PC-3 (cell line): ENCODE measurements around the gene SELPLG.

Experiments used
- EZH2 ChIP-seq: fragments of 300-600 bp; sonication (generic); IDR thresholded peaks from one replicate; pipeline ENCODE4 v1.6.1; 2017; ENCODE audit warnings: antibody characterized with exemption, mild to moderate bottlenecking, low read length; ENCODE audit not compliant: unreplicated experiment
- TF ChIP-seq, protein P1 (sequence below): fragments of 300-600 bp; sonication (generic); conservative IDR thresholded peaks from 2 replicates; pipeline ENCODE4 v1.5.1; 2017; ENCODE audit warnings: antibody characterized with exemption, low read depth, mild to moderate bottlenecking, low read length

DNA sequence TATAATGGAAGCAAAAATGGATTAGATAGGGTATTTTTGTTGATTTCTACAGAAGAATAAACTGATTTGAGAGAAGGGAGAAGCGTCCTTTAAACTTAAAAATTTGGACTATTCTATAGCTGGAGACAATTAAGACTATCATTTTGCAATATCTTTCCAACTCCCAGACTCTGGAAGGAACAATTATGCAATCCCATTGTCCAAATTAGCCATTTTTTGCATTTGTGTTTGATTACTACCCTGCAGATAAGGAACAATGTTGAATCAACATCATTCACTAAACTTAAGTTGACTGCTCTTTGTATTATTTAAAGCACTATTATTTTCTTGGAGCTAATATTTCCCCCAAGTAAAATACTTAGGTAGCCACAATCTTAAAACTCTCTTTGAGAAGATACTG, 34.8 kb upstream of the SELPLG start:
- TF ChIP-seq, protein P1, sequence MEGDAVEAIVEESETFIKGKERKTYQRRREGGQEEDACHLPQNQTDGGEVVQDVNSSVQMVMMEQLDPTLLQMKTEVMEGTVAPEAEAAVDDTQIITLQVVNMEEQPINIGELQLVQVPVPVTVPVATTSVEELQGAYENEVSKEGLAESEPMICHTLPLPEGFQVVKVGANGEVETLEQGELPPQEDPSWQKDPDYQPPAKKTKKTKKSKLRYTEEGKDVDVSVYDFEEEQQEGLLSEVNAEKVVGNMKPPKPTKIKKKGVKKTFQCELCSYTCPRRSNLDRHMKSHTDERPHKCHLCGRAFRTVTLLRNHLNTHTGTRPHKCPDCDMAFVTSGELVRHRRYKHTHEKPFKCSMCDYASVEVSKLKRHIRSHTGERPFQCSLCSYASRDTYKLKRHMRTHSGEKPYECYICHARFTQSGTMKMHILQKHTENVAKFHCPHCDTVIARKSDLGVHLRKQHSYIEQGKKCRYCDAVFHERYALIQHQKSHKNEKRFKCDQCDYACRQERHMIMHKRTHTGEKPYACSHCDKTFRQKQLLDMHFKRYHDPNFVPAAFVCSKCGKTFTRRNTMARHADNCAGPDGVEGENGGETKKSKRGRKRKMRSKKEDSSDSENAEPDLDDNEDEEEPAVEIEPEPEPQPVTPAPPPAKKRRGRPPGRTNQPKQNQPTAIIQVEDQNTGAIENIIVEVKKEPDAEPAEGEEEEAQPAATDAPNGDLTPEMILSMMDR = no peak
- no peak for TF ChIP-seq EZH2
